GM10266 (cell line): ENCODE results near the gene SUPT5H.

Source experiments
- DNase-seq: peaks from one replicate; pipeline ENCODE4 v3.0.0; 2012; ENCODE audit errors: extremely low spot score
- CTCF ChIP-seq: IDR thresholded peaks from 2 replicates; pipeline ENCODE4 v1.5.1; 2012; ENCODE audit warnings: mild to moderate bottlenecking, low read depth; ENCODE audit not compliant: control insufficient read depth, insufficient read depth; ENCODE audit errors: missing control alignments

SUPT5H gene

GRCh38 chr19:39410831-39411080 lies 34.6 kb upstream of the SUPT5H start:
- no peak for TF ChIP-seq CTCF

GRCh38 chr19:39411081-39411831 lies 34.1 kb upstream of the SUPT5H start:
- no peak for TF ChIP-seq CTCF
- DNase-seq = no peak

More at GRCh38 chr19:39410831-39411080, 34.6 kb upstream of the SUPT5H start:
- no peak for DNase-seq

GRCh38 chr19:39411832-39412099 lies 33.6 kb upstream of the SUPT5H start:
- peak; percentile 89 for TF ChIP-seq CTCF
- DNase-seq = peak; percentile 81

- DNase-seq = peak; percentile 99
- TF ChIP-seq CTCF = peak; percentile 85
These were observed 33.1 kb upstream of the SUPT5H start, which contains the start of gene PLEKHG2 for GRCh38 chr19:39412100-39412866. Gene PLEKHG2 (plus strand): TSS chr19:39412669. CDS start chr19:39414087, 1,418 bp downstream.

- no peak for TF ChIP-seq CTCF
These were observed 32.5 kb upstream of the SUPT5H start for GRCh38 chr19:39412867-39413271.

GRCh38 chr19:39413272-39413910 lies 32.0 kb upstream of the SUPT5H start:
- no peak for TF ChIP-seq CTCF
- DNase-seq = no peak

More at GRCh38 chr19:39412867-39413271, 32.5 kb upstream of the SUPT5H start:
- no peak for DNase-seq
